Mammary epithelial cell (primary cell): Measurements from ENCODE around the gene PTPRQ.

Source experiments
- CTCF ChIP-seq, 2 donors: IDR thresholded peaks in 1 of 2; conservative IDR thresholded peaks in 1 of 2; 2 replicates each; pipeline ENCODE4 v1.5.1; 2011 to 2012; ENCODE audit warnings: inconsistent platforms in 2 of 2, low read length in 2 of 2, mild to moderate bottlenecking in 2 of 2, control low read depth in 1 of 2, low read depth in 1 of 2; ENCODE audit not compliant: insufficient read depth in 1 of 2; ENCODE audit errors: extremely low read depth in 1 of 2
- EZH2 ChIP-seq: IDR thresholded peaks from 2 replicates; pipeline ENCODE4 v1.6.1; 2012; ENCODE audit warnings: low read length, inconsistent platforms, borderline replicate concordance

GRCh38 chr12:80589077-80589476 lies 145.0 kb downstream of the PTPRQ start:
- TF ChIP-seq CTCF (conservative IDR thresholded peaks at IDR 0.05 in 1 of 2, IDR thresholded peaks at IDR 0.05 in 1 of 2; ENCODE audit: extremely low read depth in 1 of 2, insufficient read depth in 1 of 2, low read depth in 1 of 2, low read length in 2 of 2) (no peak), EZH2 (no peak)
